Upper lobe of left lung (tissue), 4 donors: ENCODE measurements around the gene PRR29.

Experiments
- POLR2A ChIP-seq, 4 donors: fragments of 450-650 bp; IDR thresholded peaks; one replicate each; pipeline ENCODE4 v1.5.1; 2016 to 2017; ENCODE audit warnings: antibody characterized with exemption in 4 of 4, mild to moderate bottlenecking in 2 of 4
- POLR2AphosphoS5 ChIP-seq, 2 donors: sonication (generic); formaldehyde crosslinking; IDR thresholded peaks; one replicate each; pipeline ENCODE4 v1.5.1; 2017; ENCODE audit warnings: antibody characterized with exemption in 2 of 2
- TF ChIP-seq, protein P1 (sequence below), 6 experiments: fragments of 450-650 bp in 4 of 6; fragments of 200-600 bp in 2 of 6; sonication (generic) in 2 of 6; IDR thresholded peaks; one replicate each; pipeline ENCODE4 v1.5.1; 2016 to 2019; ENCODE audit warnings: antibody characterized with exemption in 6 of 6

DNA sequence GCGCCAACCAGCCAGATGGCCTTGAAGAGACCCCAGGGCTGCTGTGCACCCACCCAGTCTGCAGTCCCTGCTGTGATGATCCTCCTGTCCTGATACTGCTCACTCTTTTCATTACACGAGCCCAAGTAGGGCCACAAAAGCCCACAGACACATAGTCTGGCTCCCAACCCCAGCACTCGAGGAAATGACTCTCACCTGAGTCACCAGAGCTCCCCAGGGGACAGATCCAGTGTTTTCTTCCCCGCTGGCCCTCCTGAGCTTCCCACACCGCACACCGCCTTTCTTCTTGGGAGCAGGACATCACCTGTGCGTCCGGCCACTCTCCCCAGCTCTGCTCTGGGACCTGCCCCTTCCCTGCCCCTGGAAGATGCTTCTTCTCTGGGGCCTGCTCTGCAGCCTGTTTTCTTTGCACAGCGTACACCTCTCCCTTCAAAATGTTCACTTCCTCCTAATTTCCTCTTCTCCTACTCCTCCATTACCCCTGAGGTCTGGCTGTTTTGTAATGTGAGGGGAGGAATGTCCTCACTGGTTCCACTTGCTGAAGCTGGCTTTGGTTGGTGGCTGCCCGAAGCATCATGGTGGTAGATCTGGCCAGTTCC lies 23.5 kb upstream of the PRR29 start:
- TF ChIP-seq, protein P1, sequence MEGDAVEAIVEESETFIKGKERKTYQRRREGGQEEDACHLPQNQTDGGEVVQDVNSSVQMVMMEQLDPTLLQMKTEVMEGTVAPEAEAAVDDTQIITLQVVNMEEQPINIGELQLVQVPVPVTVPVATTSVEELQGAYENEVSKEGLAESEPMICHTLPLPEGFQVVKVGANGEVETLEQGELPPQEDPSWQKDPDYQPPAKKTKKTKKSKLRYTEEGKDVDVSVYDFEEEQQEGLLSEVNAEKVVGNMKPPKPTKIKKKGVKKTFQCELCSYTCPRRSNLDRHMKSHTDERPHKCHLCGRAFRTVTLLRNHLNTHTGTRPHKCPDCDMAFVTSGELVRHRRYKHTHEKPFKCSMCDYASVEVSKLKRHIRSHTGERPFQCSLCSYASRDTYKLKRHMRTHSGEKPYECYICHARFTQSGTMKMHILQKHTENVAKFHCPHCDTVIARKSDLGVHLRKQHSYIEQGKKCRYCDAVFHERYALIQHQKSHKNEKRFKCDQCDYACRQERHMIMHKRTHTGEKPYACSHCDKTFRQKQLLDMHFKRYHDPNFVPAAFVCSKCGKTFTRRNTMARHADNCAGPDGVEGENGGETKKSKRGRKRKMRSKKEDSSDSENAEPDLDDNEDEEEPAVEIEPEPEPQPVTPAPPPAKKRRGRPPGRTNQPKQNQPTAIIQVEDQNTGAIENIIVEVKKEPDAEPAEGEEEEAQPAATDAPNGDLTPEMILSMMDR (IDR thresholded peaks at IDR 0.05), result no peak
- TF ChIP-seq POLR2A (IDR thresholded peaks at IDR 0.05), result no peak
- no peak for TF ChIP-seq POLR2AphosphoS5 (IDR thresholded peaks at IDR 0.05)
